ENCODE measurements around the gene SRSF10. TPM values are rescaled to one million over a fixed set of nuclear protein-coding genes. Genes with fewer than 3 reads are reported as not detected.
A peak's percentile ranks its signal among the peaks of the same experiment; 100 is the strongest.

The SRSF10 gene
- total and polyA plus RNA-seq, 2 experiments from 2014 or later, result 196 to 275 TPM

GRCh38 chr1:23930861-23931490 is 49.2 kb downstream of the SRSF10 start (continued):
- TF ChIP-seq, protein P1, sequence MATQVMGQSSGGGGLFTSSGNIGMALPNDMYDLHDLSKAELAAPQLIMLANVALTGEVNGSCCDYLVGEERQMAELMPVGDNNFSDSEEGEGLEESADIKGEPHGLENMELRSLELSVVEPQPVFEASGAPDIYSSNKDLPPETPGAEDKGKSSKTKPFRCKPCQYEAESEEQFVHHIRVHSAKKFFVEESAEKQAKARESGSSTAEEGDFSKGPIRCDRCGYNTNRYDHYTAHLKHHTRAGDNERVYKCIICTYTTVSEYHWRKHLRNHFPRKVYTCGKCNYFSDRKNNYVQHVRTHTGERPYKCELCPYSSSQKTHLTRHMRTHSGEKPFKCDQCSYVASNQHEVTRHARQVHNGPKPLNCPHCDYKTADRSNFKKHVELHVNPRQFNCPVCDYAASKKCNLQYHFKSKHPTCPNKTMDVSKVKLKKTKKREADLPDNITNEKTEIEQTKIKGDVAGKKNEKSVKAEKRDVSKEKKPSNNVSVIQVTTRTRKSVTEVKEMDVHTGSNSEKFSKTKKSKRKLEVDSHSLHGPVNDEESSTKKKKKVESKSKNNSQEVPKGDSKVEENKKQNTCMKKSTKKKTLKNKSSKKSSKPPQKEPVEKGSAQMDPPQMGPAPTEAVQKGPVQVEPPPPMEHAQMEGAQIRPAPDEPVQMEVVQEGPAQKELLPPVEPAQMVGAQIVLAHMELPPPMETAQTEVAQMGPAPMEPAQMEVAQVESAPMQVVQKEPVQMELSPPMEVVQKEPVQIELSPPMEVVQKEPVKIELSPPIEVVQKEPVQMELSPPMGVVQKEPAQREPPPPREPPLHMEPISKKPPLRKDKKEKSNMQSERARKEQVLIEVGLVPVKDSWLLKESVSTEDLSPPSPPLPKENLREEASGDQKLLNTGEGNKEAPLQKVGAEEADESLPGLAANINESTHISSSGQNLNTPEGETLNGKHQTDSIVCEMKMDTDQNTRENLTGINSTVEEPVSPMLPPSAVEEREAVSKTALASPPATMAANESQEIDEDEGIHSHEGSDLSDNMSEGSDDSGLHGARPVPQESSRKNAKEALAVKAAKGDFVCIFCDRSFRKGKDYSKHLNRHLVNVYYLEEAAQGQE (IDR thresholded peaks at IDR 0.05; ENCODE audit: unreplicated experiment), result no peak
- TF ChIP-seq ZNF114 (CRISPR knock-in tag; IDR thresholded peaks at IDR 0.05), result no peak
- no peak for TF ChIP-seq ZNF331 (CRISPR knock-in tag; IDR thresholded peaks at IDR 0.05; ENCODE audit: low read depth)
- no peak for TF ChIP-seq ETS1 (IDR thresholded peaks at IDR 0.05)

DNA sequence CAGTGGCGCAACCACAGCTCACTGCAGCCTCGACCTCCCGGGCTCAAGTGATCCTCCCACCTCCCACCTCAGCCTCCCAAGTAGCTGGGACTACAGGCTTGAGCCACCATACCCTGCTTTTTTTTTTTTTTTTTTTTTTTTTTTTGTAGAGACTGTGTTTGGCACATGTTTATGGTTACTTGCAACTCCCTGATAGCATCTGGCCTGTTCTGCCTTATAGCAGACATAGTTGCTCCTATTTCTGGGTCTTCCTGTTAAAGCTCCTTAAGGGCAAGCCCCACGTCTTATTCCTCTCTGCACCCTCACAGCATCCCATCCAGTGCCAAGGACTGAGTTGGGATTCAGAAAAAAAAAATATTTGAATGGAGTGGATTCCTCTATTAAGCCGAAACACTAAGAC is 49.9 kb downstream of the SRSF10 start:
- H3K27ac ChIP-seq (ENCODE audit: low read depth), result no peak overlapping the region
- no peak for TF ChIP-seq CTCF (conservative IDR thresholded peaks at IDR 0.05; ENCODE audit: low read depth in 2 of 2)
- TF ChIP-seq ETS1 (IDR thresholded peaks at IDR 0.05), result no peak
- TF ChIP-seq EZH2 (IDR thresholded peaks at IDR 0.05; ENCODE audit: low read depth, unreplicated experiment), result no peak
- no peak for TF ChIP-seq CREB1 (CRISPR knock-in tag; IDR thresholded peaks at IDR 0.05; ENCODE audit: low read depth)
- TF ChIP-seq EZH2phosphoT487 (IDR thresholded peaks at IDR 0.05; ENCODE audit: unreplicated experiment), result no peak
- no peak for TF ChIP-seq ZNF331 (CRISPR knock-in tag; IDR thresholded peaks at IDR 0.05; ENCODE audit: low read depth)
- TF ChIP-seq, protein P2, sequence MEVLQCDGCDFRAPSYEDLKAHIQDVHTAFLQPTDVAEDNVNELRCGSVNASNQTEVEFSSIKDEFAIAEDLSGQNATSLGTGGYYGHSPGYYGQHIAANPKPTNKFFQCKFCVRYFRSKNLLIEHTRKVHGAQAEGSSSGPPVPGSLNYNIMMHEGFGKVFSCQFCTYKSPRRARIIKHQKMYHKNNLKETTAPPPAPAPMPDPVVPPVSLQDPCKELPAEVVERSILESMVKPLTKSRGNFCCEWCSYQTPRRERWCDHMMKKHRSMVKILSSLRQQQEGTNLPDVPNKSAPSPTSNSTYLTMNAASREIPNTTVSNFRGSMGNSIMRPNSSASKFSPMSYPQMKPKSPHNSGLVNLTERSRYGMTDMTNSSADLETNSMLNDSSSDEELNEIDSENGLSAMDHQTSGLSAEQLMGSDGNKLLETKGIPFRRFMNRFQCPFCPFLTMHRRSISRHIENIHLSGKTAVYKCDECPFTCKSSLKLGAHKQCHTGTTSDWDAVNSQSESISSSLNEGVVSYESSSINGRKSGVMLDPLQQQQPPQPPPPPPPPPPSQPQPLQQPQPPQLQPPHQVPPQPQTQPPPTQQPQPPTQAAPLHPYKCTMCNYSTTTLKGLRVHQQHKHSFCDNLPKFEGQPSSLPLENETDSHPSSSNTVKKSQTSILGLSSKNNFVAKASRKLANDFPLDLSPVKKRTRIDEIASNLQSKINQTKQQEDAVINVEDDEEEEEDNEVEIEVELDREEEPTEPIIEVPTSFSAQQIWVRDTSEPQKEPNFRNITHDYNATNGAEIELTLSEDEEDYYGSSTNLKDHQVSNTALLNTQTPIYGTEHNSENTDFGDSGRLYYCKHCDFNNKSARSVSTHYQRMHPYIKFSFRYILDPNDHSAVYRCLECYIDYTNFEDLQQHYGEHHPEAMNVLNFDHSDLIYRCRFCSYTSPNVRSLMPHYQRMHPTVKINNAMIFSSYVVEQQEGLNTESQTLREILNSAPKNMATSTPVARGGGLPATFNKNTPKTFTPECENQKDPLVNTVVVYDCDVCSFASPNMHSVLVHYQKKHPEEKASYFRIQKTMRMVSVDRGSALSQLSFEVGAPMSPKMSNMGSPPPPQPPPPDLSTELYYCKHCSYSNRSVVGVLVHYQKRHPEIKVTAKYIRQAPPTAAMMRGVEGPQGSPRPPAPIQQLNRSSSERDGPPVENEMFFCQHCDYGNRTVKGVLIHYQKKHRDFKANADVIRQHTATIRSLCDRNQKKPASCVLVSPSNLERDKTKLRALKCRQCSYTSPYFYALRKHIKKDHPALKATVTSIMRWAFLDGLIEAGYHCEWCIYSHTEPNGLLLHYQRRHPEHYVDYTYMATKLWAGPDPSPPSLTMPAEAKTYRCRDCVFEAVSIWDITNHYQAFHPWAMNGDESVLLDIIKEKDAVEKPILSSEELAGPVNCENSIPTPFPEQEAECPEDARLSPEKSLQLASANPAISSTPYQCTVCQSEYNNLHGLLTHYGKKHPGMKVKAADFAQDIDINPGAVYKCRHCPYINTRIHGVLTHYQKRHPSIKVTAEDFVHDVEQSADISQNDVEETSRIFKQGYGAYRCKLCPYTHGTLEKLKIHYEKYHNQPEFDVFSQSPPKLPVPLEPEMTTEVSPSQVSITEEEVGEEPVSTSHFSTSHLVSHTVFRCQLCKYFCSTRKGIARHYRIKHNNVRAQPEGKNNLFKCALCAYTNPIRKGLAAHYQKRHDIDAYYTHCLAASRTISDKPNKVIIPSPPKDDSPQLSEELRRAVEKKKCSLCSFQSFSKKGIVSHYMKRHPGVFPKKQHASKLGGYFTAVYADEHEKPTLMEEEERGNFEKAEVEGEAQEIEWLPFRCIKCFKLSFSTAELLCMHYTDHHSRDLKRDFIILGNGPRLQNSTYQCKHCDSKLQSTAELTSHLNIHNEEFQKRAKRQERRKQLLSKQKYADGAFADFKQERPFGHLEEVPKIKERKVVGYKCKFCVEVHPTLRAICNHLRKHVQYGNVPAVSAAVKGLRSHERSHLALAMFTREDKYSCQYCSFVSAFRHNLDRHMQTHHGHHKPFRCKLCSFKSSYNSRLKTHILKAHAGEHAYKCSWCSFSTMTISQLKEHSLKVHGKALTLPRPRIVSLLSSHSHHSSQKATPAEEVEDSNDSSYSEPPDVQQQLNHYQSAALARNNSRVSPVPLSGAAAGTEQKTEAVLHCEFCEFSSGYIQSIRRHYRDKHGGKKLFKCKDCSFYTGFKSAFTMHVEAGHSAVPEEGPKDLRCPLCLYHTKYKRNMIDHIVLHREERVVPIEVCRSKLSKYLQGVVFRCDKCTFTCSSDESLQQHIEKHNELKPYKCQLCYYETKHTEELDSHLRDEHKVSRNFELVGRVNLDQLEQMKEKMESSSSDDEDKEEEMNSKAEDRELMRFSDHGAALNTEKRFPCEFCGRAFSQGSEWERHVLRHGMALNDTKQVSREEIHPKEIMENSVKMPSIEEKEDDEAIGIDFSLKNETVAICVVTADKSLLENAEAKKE (CRISPR knock-in tag; IDR thresholded peaks at IDR 0.05), result no peak
- TF ChIP-seq POLR2AphosphoS5 (IDR thresholded peaks at IDR 0.05; ENCODE audit: low read depth), result no peak

More for the DNA sequence above, 49.9 kb downstream of the SRSF10 start:
- Histone ChIP-seq H3K4me1 (ENCODE audit: insufficient read depth) (no peaks in the 10 kb centered on the region), H3F3A (replicated peaks; ENCODE audit: low read depth) (no peaks in the 10 kb centered on the region), H4K20me1 (replicated peaks; ENCODE audit: insufficient read depth) (no peaks in the 10 kb centered on the region), H3K36me3 (ENCODE audit: insufficient read depth) (no peaks in the 10 kb centered on the region), H3K79me2 (replicated peaks; ENCODE audit: insufficient read depth) (no peaks in the 10 kb centered on the region), H3K27me3 (ENCODE audit: insufficient read depth) (no peaks in the 10 kb centered on the region), H3K4me3 (no peak overlapping the region), H3K4me2 (no peak overlapping the region), H2AFZ (0 out of 2 replicates have a peak overlapping the region, but pooled peaks have one; percentile 43), H3K9me2 (ENCODE audit: insufficient read depth) (no peaks in the 10 kb centered on the region)
- Mint-ChIP-seq H3K27ac (no peak overlapping the region), H3K27me3 (ENCODE audit: insufficient read depth, low read depth, poor library complexity) (peaks cover 7% of the 10 kb centered on the region), H3K9me3 (peaks cover 4% of the 10 kb centered on the region; the same call in 2 of the 3 replicates), H3K4me1 (0 out of 3 replicates have a peak, but pooled peaks cover 4% of the 10 kb centered on the region), H3K4me3 (no peak overlapping the region), H3K36me3 (ENCODE audit: low read depth) (peaks cover 3% of the 10 kb centered on the region; the same call in 1 of the 3 replicates)
- ATAC-seq (no peak), DNase-seq (ENCODE audit: low spot score) (no peak)

Data from GM23338 (cell line).